Keratinocyte (primary cell): Measurements from ENCODE around the gene SPAG5. TPM values are rescaled to one million over a fixed set of nuclear protein-coding genes. Genes with fewer than 3 reads are reported as not detected.
A peak's percentile ranks its signal among the peaks of the same experiment; 100 is the strongest.

Experiments
- DNase-seq: peaks from one replicate; pipeline ENCODE4 v3.0.0-alpha.2; 2011; ENCODE audit warnings: low read depth, missing footprints, low spot score
- FAIRE-seq: peaks from 2 replicates; lab custom pipeline; 2011; peaks lifted over from hg19 to GRCh38; lab: Jason Lieb, UNC
- H2AFZ ChIP-seq: 2 replicates; pipeline ENCODE4 v1.6.0; 2012; ENCODE audit warnings: low read length, control low read depth, inconsistent platforms; ENCODE audit not compliant: control insufficient read depth
- H3K27ac ChIP-seq: 2 replicates; pipeline ENCODE4 v1.5.1; 2011; ENCODE audit warnings: low read length; ENCODE audit not compliant: control insufficient read depth, insufficient read depth
- H3K27me3 ChIP-seq: 3 replicates; pipeline ENCODE4 v1.6.0; 2011; ENCODE audit warnings: low read length; ENCODE audit not compliant: control insufficient read depth, insufficient read depth; ENCODE audit errors: extremely low read depth
- H3K36me3 ChIP-seq, 2 experiments: 2 replicates in 1 of 2; 3 replicates in 1 of 2; pipeline ENCODE4 v1.5.1; 2011; ENCODE audit warnings: low read length in 2 of 2, mild to moderate bottlenecking in 1 of 2; ENCODE audit not compliant: control insufficient read depth in 2 of 2, insufficient read depth in 2 of 2; ENCODE audit errors: extremely low read depth in 1 of 2
- H3K4me1 ChIP-seq: 3 replicates; pipeline ENCODE4 v1.5.1; 2011; ENCODE audit warnings: low read length; ENCODE audit not compliant: control insufficient read depth, insufficient read depth; ENCODE audit errors: extremely low read depth
- H3K4me2 ChIP-seq: 3 replicates; pipeline ENCODE4 v1.6.0; 2011; ENCODE audit warnings: low read depth, low read length; ENCODE audit not compliant: control insufficient read depth, insufficient read depth; ENCODE audit errors: extremely low read depth
- H3K4me3 ChIP-seq, 3 experiments: fragments of 200-600 bp in 1 of 3; sonication (generic) in 1 of 3; 2 replicates in 2 of 3; 3 replicates in 1 of 3; pipeline ENCODE4 v1.5.1; 2011 to 2016; ENCODE audit warnings: low read length in 3 of 3, mild to moderate bottlenecking in 3 of 3, control low read depth in 2 of 3, inconsistent platforms in 1 of 3, low read depth in 1 of 3, mixed read lengths in 1 of 3, mixed run types in 1 of 3, moderate library complexity in 1 of 3; ENCODE audit not compliant: control insufficient read depth in 2 of 3, insufficient read depth in 2 of 3; ENCODE audit errors: extremely low read depth in 1 of 3
- H3K79me2 ChIP-seq: 2 replicates; pipeline ENCODE4 v1.6.0; 2012; ENCODE audit warnings: low read length; ENCODE audit not compliant: control insufficient read depth, insufficient read depth
- H3K9ac ChIP-seq: 3 replicates; pipeline ENCODE4 v1.6.0; 2011; ENCODE audit warnings: low read length; ENCODE audit not compliant: control insufficient read depth, insufficient read depth; ENCODE audit errors: extremely low read depth
- H3K9me1 ChIP-seq: 3 replicates; pipeline ENCODE4 v1.6.0; 2011; ENCODE audit warnings: low read length; ENCODE audit not compliant: control insufficient read depth, insufficient read depth; ENCODE audit errors: extremely low read depth
- H3K9me3 ChIP-seq: 2 replicates; pipeline ENCODE4 v1.5.1; 2012; ENCODE audit warnings: low read depth, low read length; ENCODE audit not compliant: control insufficient read depth
- H4K20me1 ChIP-seq: 3 replicates; pipeline ENCODE4 v1.6.0; 2011; ENCODE audit warnings: low read length; ENCODE audit not compliant: control insufficient read depth, insufficient read depth; ENCODE audit errors: extremely low read depth
- CTCF ChIP-seq, 3 experiments: IDR thresholded peaks in 1 of 3; conservative IDR thresholded peaks in 1 of 3; optimal IDR thresholded peaks in 1 of 3; 2 replicates in 2 of 3; 3 replicates in 1 of 3; pipeline versions ENCODE3 to v1.5.1; 2011; ENCODE audit warnings: low read length in 3 of 3, mild to moderate bottlenecking in 3 of 3, moderate library complexity in 2 of 3, control low read depth in 1 of 3, inconsistent platforms in 1 of 3; ENCODE audit not compliant: insufficient read depth in 2 of 3; ENCODE audit errors: extremely low read depth in 1 of 3
- EZH2 ChIP-seq: IDR thresholded peaks from one replicate; pipeline ENCODE4 v1.6.1; 2012; ENCODE audit warnings: inconsistent platforms, mild to moderate bottlenecking, low read length, moderate library complexity
- dilution Hi-C: fragments of 300-500 bp; cut with MboI; formaldehyde crosslinking; loops from one replicate; pipeline ENCODE4 v1.7.0; 2020; ENCODE audit warnings: low sequenced_read_pairs; ENCODE audit not compliant: extremely low pct_ligation_motif_present
- polyA plus RNA-seq, 5 experiments: library from polyadenylated mRNA; depleted of rRNA in 3 of 5; stranded (reverse) in 3 of 5; stranded (forward) in 1 of 5; unstranded in 1 of 5; fragments of >200 nt; gene quantifications; 1 replicate in 1 of 5; 2 replicates in 3 of 5; 3 replicates in 1 of 5; pipeline versions ENCODE4 v1.2.1 to v1.2.3, GENCODE V29; 2011 to 2012; ENCODE audit warnings: missing spikeins in 2 of 5, low read depth in 1 of 5, low replicate concordance in 1 of 5

The SPAG5 gene
- polyA plus RNA-seq, 1 donor (not counting 4 experiments of a cell fraction or from before 2014, with no cell fraction given): 21.1 TPM

- FAIRE-seq: no peak
- DNase-seq: no peak
- Histone ChIP-seq H2AFZ (no peak within 1 kb of the TSS), H3K9ac (no peak within 1 kb of the TSS), H4K20me1 (no peaks in the 10 kb centered on the region), H3K36me3 (peaks cover 47 to 51% of the 10 kb centered on the region in 2 experiments), H3K27me3 (no peaks in the 10 kb centered on the region), H3K4me2 (no peak within 1 kb of the TSS), H3K9me3 (no peaks in the 10 kb centered on the region), H3K4me3 (no peak within 1 kb of the TSS), H3K27ac (no peak within 1 kb of the TSS), H3K9me1 (no peaks in the 10 kb centered on the region), H3K4me1 (no peaks in the 10 kb centered on the region), H3K79me2 (no peaks in the 10 kb centered on the region)
- TF ChIP-seq CTCF (optimal IDR thresholded peaks at IDR 0.05 in 1 of 3, IDR thresholded peaks at IDR 0.05 in 1 of 3, conservative IDR thresholded peaks at IDR 0.05 in 1 of 3; ENCODE audit: extremely low read depth in 1 of 3, insufficient read depth in 2 of 3, low read length in 3 of 3) (no peak), EZH2 (no peak)
- dilution Hi-C loops: no loop called here
Measured at GRCh38 chr17:28613931-28614381, 15.1 kb upstream of the SPAG5 start, which contains the start of gene RSKR. RSKR (minus strand) TSS chr17:28614185; CDS start chr17:28614161, 24 bp downstream.

- H3K79me2 ChIP-seq: no peaks in the 10 kb centered on the region
- no peaks in the 10 kb centered on the region for H3K27me3 ChIP-seq
- no peak overlapping the region for H3K4me2 ChIP-seq
- TF ChIP-seq EZH2: no peak
- peak; percentile 51 to 60 (median 54) for TF ChIP-seq CTCF (optimal IDR thresholded peaks at IDR 0.05 in 1 of 3, IDR thresholded peaks at IDR 0.05 in 1 of 3, conservative IDR thresholded peaks at IDR 0.05 in 1 of 3; ENCODE audit: extremely low read depth in 1 of 3, insufficient read depth in 2 of 3, low read length in 3 of 3)
- DNase-seq (no peak), FAIRE-seq (no peak)
- no peaks in the 10 kb centered on the region for H3K9me3 ChIP-seq
- no peak overlapping the region for H2AFZ ChIP-seq
- no peak overlapping the region for H3K4me3 ChIP-seq
- H4K20me1 ChIP-seq: no peaks in the 10 kb centered on the region
- dilution Hi-C loops: no loop called here
- H3K9ac ChIP-seq: no peak overlapping the region
- H3K27ac ChIP-seq: no peak overlapping the region
- no peaks in the 10 kb centered on the region for H3K4me1 ChIP-seq
- H3K36me3 ChIP-seq: peaks cover 42 to 48% of the 10 kb centered on the region in 2 experiments
- H3K9me1 ChIP-seq: no peaks in the 10 kb centered on the region
Measured at GRCh38 chr17:28612936-28613872, 14.4 kb upstream of the SPAG5 start.
